ENCODE results near the gene GPBAR1.
A peak's percentile ranks its signal among the peaks of the same experiment; 100 is the strongest.

Gene GPBAR1

DNA sequence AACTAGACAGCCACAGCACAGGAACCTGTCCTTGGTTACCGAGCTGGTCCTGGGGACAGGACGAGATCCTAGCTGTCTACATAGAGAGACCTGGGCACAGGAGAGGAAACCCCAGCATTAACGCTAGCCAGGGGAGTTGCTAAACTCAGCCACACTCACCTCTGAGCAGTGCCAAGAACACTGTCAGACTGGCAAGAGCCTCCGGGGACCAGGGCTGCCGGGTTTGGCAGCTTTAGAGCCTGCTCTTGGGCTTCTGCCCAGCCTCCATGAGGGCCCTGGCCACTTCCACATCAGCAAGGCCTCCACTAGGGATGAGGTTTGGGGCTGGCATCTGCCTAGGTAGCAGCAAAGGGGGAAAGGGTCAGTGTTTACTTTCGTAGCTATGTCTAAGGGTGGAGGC is 24.8 kb downstream of the GPBAR1 start:
- DNase-seq (ENCODE audit: low read depth) = no peak

DNA sequence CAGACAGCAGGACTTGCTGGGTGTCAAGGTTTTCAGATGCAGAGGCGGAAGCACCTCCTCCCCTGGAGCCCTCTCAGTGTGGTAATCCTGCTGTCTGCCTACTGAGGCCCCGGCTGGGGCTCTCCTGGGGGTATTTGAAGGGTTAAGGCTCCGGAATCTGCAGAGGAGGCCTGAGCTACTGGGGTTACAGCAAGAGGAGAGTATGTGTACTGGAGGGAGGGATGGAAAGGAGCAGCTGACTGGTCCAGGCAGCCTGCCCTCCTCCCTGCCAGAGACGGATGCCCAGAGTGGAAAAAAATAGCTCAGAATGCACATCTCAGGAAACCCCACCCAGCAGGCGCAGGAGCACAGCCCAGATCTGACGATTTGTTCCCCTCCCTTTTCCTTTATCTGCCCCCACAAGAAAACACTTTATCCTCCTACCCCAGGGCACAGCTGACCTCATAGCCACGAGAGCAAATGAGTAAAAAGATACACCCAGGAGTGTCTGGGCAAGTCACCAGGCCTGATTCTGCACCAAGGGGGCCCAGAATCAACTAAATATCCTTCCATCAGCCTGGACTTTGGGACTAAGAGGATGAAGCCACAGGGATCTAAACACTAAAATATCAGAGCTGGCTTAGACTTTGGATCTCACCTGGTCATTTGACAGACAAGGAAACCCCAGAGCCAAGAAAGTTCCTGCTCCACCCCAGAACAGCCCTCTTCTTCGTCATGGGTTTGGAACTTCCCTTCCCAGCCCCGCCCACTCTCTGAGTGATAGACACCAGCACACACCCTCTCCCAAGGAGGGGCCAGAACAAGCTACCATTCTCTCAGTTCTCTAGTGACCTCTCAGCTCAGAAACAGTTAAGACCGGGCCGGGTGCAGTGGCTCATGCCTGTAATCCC is 26.0 kb downstream of the GPBAR1 start:
- DNase-seq (ENCODE audit: low read depth) = peak; percentile 65

- DNase-seq (ENCODE audit: low read depth) = no peak
These were observed 29.0 kb downstream of the GPBAR1 start for GRCh38 chr2:218289639-218290315.

DNA sequence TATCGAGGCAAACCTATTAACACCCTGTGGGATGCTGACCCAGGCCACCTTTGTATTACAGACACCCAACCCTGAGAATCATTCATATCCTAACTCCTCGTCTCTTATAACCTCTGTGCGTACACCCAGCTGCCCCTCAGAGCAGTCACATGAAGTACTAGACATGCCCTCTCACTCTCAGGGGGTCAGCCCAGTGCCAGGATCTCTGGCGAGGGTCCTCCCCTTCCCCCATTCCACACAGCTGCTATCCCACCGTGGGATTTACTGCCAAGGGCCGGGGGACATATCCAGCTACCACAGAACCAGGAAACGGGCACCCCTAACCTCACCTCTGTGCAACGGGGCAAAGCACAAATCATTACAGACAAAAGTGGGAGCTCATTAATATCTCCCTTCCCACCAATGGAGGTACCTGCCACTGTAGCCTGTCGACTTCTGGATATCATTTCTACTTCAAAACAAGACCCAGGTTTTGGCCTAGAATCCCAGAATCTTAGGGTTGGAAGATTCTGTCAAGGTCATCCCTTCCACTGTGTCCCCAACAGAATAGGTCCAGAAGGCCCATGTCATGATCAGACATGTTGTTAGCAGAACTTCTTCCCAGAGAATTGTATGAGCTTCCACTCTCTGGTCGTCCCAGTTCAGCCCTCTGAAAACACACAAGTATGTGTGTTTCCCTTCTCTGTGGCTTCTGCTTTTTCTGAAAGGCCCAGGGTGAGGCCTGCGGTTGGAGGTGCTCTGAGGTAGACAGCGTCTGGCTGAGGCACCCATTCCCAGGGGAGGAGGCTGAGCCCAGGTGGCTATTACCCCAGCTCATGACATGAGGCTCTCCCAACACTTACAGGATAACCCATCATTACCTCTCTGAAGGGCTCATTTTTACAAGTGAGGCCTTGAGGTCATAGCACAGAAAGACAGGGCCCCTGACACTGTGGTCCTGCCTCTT is 29.8 kb downstream of the GPBAR1 start:
- peak; percentile 32 for DNase-seq (ENCODE audit: low read depth)

GRCh38 chr2:218291318-218292047 is 30.7 kb downstream of the GPBAR1 start:
- DNase-seq (ENCODE audit: low read depth) = no peak

DNA sequence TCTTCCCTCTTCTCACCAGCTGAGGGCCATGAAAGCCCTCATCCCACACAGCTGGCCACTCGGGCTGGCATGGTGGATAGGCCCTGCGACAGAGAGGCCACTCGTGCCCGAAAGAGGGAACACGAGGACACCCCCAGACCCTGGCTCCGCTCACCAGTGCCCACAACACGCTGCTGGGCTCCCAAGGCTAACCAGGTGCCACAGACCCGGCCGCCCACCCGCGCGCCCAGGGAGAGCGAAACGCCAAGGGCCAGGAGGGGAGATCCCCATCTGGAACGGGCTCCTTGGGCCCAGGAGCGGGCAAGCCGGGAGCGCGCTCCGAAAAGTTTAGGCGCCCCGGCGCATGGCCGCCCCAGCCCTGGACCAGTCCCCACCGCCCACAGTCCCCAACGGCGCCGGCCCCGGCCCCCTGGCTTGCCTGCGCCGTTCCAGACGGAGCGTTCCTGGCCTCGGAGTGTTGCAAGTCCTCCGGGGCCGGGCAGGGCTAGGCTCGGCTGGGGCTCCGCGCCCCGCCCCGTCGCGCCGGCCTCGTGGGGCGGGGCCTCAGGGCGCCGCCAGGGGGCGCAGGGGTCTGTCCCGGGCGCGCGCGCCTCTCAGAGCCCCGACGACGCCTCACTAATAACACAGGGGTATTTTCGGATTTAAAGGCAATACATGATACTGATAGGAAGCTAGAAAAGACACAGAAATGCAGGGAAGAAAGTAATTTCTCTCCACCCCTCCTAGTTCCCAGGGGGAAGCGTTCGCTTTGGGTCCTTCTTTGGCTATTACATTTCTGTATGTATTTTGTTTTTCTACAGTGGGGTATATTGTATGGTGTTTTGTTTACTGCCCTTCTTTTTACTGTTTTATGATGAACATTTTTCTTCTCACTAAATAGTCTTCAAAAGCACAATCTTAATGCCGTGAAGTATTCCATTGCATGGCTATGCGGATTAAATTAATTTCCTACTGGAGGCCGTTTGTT is 31.5 kb downstream of the GPBAR1 start, which contains the start of gene TMBIM1:
TSS of gene TMBIM1 (minus strand) at position 456 of the 967 bp plus-strand sequence. CDS start 10,362 bp downstream, outside the sequence.
- peak; percentile 78 for DNase-seq (ENCODE audit: low read depth)

GRCh38 chr2:218293715-218294429 is 33.1 kb downstream of the GPBAR1 start:
- DNase-seq (ENCODE audit: low read depth) = no peak

- DNase-seq (ENCODE audit: low read depth) = no peak
These were observed 33.7 kb downstream of the GPBAR1 start for GRCh38 chr2:218294430-218295022.

DNA sequence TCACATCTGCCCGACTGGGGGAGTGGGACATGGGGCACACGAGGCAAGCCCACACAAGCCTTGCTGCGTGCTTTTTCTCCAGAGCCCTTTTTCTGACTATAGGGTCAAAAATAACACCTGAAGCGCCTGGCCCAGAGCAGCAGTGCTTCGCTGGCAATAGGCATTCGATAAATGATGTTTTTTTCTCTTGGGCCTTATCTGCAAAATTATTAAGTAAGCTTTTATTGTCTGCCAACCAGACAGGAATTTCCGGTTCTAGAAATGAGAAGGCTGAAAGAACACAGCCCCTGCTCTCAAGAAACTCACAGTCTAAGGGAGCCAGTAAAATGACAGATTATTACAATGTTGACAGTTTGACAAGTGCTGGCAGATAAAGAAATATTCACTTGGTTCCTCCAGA is 34.2 kb downstream of the GPBAR1 start:
- DNase-seq (ENCODE audit: low read depth) = no peak

GRCh38 chr2:218296200-218296599 is 35.4 kb downstream of the GPBAR1 start:
- no peak for DNase-seq (ENCODE audit: low read depth)

GRCh38 chr2:218296847-218297246 is 36.0 kb downstream of the GPBAR1 start:
- DNase-seq (ENCODE audit: low read depth) = no peak

GRCh38 chr2:218298314-218298875 is 37.6 kb downstream of the GPBAR1 start:
- DNase-seq (ENCODE audit: low read depth) = no peak

DNA sequence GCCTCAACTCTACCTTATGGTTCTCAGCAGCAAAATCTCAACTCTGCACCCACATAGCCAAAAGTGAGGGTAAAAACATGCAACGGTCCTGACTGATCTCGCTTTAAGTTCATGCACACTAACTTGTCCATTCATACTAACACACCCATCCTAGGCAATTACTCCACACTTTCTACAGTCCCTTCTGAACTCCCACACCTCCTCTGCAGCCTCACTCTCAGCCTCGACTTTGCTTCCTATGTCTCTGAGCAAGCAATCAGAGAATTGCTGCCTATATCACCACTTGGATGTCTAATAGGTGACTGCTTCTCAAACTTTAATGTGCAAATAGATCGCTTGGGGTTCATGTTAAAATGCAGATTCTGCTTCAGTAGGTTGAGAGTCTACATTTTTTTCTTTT is 39.3 kb downstream of the GPBAR1 start:
- DNase-seq (ENCODE audit: low read depth) = no peak

- DNase-seq (ENCODE audit: low read depth) = peak; percentile 75
These were observed 40.5 kb downstream of the GPBAR1 start for GRCh38 chr2:218301176-218301819.

- no peak for DNase-seq (ENCODE audit: low read depth)
These were observed 44.6 kb downstream of the GPBAR1 start for GRCh38 chr2:218305383-218305782.

- DNase-seq (ENCODE audit: low read depth) = no peak
These were observed 45.5 kb downstream of the GPBAR1 start for GRCh38 chr2:218306184-218306920.

DNA sequence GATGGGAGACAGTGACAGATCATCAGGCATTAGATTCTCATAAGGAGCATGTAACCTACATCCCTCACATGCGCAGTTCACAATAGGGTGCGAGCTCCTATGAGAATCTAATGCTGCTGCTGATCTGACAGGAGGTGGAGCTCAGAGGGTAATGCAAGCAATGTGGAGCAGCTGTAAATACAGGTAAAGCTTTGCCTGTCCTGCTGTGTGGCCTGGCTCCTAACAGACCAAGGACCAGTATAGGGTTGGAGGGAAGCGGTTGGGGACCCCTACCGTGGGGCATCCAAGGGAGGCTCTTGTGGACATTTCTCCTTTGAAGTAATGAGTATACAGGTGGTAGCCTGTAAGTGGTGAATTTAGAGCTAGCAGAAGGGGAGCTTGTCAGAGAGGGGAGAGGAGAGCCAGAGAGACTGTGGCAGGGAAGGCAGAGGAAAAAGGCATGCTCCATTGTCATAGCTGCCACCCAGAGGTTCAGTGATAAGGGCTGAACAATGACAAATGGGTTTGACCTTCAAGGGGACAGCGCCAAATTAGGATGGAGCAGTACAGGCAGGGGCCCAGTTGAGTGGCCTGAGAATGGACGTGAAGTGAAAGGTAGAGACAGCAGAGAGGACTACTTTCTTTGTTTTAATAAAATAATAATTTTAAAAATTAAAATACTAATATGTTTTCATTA is 46.7 kb downstream of the GPBAR1 start:
- no peak for DNase-seq (ENCODE audit: low read depth)

Data from activated T-helper 1 cell treated with Interleukin-2 at 50 U/mL for 16 hours (primary cell).